NOMO-1 treated with dmso at 0.1 percent for 144 hours (cell line): ENCODE data around the gene FERD3L.

Experiments used
- DNase-seq: peaks from one replicate; lab custom pipeline; 2025; ENCODE audit not compliant: unreplicated experiment; lab: John Stamatoyannopoulos, UW

Gene FERD3L

DNA sequence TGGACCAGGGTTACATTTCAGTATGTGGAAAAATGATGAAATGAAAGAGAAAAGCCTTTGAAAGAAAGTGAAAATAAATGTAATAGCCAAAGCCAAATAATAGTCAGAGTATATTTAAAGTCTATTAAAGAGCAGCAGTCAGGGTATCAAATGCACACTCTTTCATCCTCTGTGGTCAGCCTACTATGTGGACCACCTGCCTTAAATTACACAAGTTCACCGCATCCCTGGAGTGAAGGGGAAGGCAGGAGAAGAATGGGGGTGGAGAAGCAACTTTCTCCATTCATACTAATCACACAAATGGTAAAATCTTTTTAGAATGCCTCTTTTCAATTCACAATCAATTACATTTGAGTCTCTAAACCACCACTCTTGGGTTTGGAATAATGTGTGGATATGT lies 43.7 kb downstream of the FERD3L start:
- DNase-seq = no peak

DNA sequence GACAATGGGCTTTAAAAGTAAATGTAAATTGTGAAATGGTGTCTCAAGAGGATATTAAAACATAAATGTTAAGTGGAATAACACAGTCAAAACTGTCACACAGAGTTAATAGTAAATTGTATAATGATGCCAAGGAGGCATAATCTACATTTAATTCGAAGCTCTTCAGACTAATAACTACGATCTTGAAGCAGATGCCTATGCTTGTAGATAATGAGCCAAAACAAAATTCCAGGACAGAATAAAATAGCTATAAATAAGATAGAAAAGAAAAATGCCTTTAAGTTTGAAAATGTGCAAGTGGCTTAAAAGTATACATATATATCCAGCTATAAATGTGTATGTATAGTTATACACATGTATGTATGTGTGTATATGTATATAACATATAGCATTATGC lies 45.3 kb downstream of the FERD3L start:
- no peak for DNase-seq

DNA sequence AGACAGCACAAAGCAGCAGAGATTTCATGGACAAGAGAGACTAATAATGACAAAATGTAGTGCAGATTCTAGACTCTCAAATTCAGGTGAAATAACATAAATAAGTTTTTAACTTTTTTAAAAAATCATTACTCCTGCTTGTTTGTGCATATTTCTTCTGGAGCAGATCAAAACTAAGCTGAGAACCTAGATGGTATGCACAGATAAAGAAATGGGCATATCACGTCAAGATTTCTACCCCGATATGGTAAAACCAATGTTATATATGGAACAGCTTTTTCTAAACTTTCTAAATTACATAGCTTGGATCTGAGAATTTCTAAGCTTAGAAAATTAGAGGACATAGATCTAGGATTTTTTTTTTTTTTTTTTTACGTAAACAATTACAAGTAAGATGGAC lies 46.0 kb downstream of the FERD3L start:
- DNase-seq = no peak

GRCh38 chr7:19098510-19098909 lies 46.7 kb downstream of the FERD3L start:
- no peak for DNase-seq

DNA sequence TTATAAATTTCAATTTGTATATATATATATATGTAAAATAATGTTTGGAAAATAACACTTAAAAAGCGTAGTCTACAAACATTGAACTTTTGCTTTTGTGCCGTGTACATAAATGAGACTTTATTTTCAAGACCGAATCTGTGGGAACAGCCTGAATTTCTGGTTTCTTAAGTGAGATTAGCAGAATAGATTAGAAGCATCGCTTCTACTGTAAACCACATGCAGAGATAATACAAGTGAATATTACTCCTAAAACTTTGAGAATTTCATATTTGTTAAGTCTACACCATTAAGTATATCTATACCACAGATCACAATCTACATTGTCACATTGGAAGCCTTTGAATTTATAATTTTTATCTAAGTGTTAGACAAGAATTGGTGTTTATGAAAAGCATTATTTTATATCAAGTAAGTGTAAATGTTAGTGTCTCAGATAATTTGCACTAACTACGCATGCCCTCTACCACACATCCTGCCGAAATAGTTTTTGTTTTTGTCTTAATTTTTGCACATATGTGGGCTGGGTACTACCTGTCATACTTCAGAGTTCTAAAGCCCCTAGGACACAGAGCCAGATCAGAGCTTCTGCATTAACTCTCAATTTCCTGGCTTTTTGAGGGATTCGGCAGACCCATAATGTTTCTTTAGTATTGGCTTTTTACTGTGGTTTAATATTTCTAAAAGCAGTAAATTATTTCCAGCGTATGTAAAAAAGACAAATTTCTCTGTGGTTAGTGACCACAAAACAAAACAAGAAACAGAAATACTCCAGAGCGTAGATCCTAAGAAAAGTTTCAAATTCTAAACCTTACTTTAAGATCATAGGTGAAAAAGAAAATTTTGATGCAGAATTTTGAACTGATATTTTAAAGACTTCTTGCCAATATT lies 47.8 kb downstream of the FERD3L start:
- no peak for DNase-seq

DNA sequence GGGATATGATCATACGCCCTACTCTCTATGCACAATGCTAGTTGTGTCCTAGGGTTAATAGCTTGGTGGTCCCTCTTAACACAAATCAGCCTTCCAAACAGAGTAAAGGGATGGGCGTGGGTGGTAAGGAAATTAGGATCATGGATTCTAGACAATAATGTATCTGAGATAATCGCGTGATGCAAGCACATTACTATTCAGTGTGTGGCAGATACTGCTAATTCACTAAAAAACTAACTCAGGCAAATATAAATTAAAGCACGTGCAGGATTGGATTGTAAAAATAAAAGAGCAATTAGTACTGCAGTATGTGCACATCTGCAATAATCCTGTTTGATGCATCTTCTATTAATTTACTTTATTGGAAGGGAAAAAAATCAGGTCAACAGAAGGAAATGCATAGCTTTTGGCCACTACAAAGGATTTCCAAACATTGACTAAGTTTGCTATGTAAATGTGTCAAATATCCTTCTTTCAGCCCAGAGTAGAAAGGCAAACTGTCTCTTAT lies 49.8 kb downstream of the FERD3L start:
- DNase-seq = no peak
